PC-3 (cell line): ENCODE measurements around the gene GALNT10. TPM values are rescaled to one million over a fixed set of nuclear protein-coding genes. Genes with fewer than 3 reads are reported as not detected.

Source experiments
- ATAC-seq: fragments of 200-7000 bp; cut with Tn5 transposase; 2 replicates; pipeline ENCODE4 v1.9.1; 2020; ENCODE audit warnings: mild to moderate bottlenecking, moderate library complexity
- BruUV-seq: library from RNA; stranded (reverse); fragments of 400-500 nt; replicated peaks from 2 replicates; lab custom pipeline; 2021; lab: Mats Ljungman, UMichigan
- CTCF ChIA-PET: fragments of 300-600 bp; sonication (Branson Sonifier 250); formaldehyde crosslinking; loops from one replicate; lab custom pipeline; 2022; ENCODE audit warnings: antibody characterized with exemption; lab: Charles Lee
- POLR2A ChIA-PET: fragments of 300-600 bp; sonication (Branson Sonifier 250); formaldehyde crosslinking; loops from one replicate; lab custom pipeline; 2022; ENCODE audit warnings: antibody characterized with exemption; ENCODE audit not compliant: unreplicated experiment; lab: Charles Lee
- DNase-seq: peaks from one replicate; pipeline ENCODE4 v3.0.0-alpha.2; 2015
- H2AFZ ChIP-seq: fragments of 300-600 bp; sonication (generic); 2 replicates; pipeline ENCODE4 v1.6.0; 2016; ENCODE audit warnings: antibody characterized with exemption, low read length
- H3F3A ChIP-seq: fragments of 300-600 bp; sonication (generic); one replicate; pipeline ENCODE4 v1.6.0; 2017; ENCODE audit warnings: antibody characterized with exemption, low read length, control low read depth, mild to moderate bottlenecking; ENCODE audit not compliant: unreplicated experiment
- H3K27ac ChIP-seq: fragments of 300-600 bp; sonication (generic); 2 replicates; pipeline ENCODE4 v1.5.1; 2016; ENCODE audit warnings: mild to moderate bottlenecking, low read length
- H3K27me3 ChIP-seq: fragments of 300-600 bp; sonication (generic); 2 replicates; pipeline ENCODE4 v1.6.1; 2016; ENCODE audit warnings: low read length, mixed read lengths
- H3K36me3 ChIP-seq: fragments of 300-600 bp; sonication (generic); 2 replicates; pipeline ENCODE4 v1.6.1; 2016; ENCODE audit warnings: low read depth, mixed run types, low read length, mixed read lengths
- H3K4me1 ChIP-seq: fragments of 300-600 bp; sonication (generic); 2 replicates; pipeline ENCODE4 v1.5.1; 2016; ENCODE audit warnings: low read length; ENCODE audit not compliant: insufficient read depth
- H3K4me2 ChIP-seq: fragments of 300-600 bp; sonication (generic); 2 replicates; pipeline ENCODE4 v1.6.0; 2016; ENCODE audit warnings: low read length
- H3K4me3 ChIP-seq: fragments of 300-600 bp; sonication (generic); 2 replicates; pipeline ENCODE4 v1.5.1; 2016; ENCODE audit warnings: mild to moderate bottlenecking, low read length, mixed read lengths
- H3K79me2 ChIP-seq: fragments of 300-600 bp; sonication (generic); 2 replicates; pipeline ENCODE4 v1.6.1; 2017; ENCODE audit warnings: low read length, mixed read lengths
- H3K9ac ChIP-seq: fragments of 300-600 bp; sonication (generic); 2 replicates; pipeline ENCODE4 v1.6.0; 2016; ENCODE audit warnings: mild to moderate bottlenecking, low read length
- H3K9me2 ChIP-seq: fragments of 300-600 bp; sonication (generic); replicated peaks from 2 replicates; pipeline ENCODE4 v1.6.1; 2016; ENCODE audit warnings: mixed run types, low read length, mixed read lengths
- H3K9me3 ChIP-seq: fragments of 300-600 bp; sonication (generic); 2 replicates; pipeline ENCODE4 v1.6.1; 2016; ENCODE audit warnings: low read length, mixed read lengths
- H4K20me1 ChIP-seq: fragments of 300-600 bp; sonication (generic); 2 replicates; pipeline ENCODE4 v1.6.1; 2016; ENCODE audit warnings: low read length, mixed read lengths
- CTCF ChIP-seq: fragments of 300-600 bp; sonication (generic); conservative IDR thresholded peaks from 2 replicates; pipeline ENCODE4 v1.5.1; 2017; ENCODE audit warnings: antibody characterized with exemption, low read depth, mild to moderate bottlenecking, low read length
- EZH2 ChIP-seq: fragments of 300-600 bp; sonication (generic); IDR thresholded peaks from one replicate; pipeline ENCODE4 v1.6.1; 2017; ENCODE audit warnings: antibody characterized with exemption, mild to moderate bottlenecking, low read length; ENCODE audit not compliant: unreplicated experiment
- EZH2phosphoT487 ChIP-seq: fragments of 300-600 bp; sonication (generic); IDR thresholded peaks from 2 replicates; pipeline ENCODE4 v1.6.1; 2018; ENCODE audit warnings: mild to moderate bottlenecking, antibody characterized with exemption, low read length, borderline replicate concordance
- intact Hi-C: fragments of 100-400 bp; cut with micrococcal nuclease; formaldehyde crosslinking; loops from 2 replicates; pipeline ENCODE4 v1.9.0; 2023
- total RNA-seq: library from RNA; depleted of rRNA; stranded (reverse); fragments of >200 nt; gene quantifications from 2 replicates; pipeline ENCODE4 v1.2.3, GENCODE V29; 2014

GALNT10 gene
- total RNA-seq, 1 experiment from 2014 or later = 46.2 TPM

- Histone ChIP-seq H3K27me3 (no peaks in the 10 kb centered on the region), H4K20me1 (peaks cover 6% of the 10 kb centered on the region; the same call in 1 of the 2 replicates), H3K9ac (peak overlapping the region; percentile 65; the same call in 1 of the 2 replicates), H3K9me2 (no peaks in the 10 kb centered on the region), H3K9me3 (no peaks in the 10 kb centered on the region), H3K4me3 (peak overlapping the region; percentile 97), H3F3A (no peaks in the 10 kb centered on the region), H2AFZ (peak overlapping the region; percentile 84), H3K4me2 (peak overlapping the region; percentile 97), H3K4me1 (peaks cover 14% of the 10 kb centered on the region; the same call in 1 of the 2 replicates), H3K79me2 (peaks cover 44% of the 10 kb centered on the region), H3K36me3 (no peaks in the 10 kb centered on the region), H3K27ac (no peak overlapping the region)
- TF ChIP-seq EZH2phosphoT487 = no peak
- TF ChIP-seq CTCF = no peak
- TF ChIP-seq EZH2 = no peak
- DNase-seq = no peak
- ChIA-PET POLR2A (no interaction called here), CTCF (interaction anchor here (0.6 kb wide), 1 partner anchor 387 kb away, joined by 12 read pairs; no protein-coding TSS in a partner anchor)
- intact Hi-C loops = no loop called here
- ATAC-seq = 0 out of 2 replicates have a peak, but pooled peaks have one; percentile 0
- BruUV-seq = TSS peak; percentile 46
Measured at GRCh38 chr5:154447089-154447725, 256.7 kb downstream of the GALNT10 start.

DNA sequence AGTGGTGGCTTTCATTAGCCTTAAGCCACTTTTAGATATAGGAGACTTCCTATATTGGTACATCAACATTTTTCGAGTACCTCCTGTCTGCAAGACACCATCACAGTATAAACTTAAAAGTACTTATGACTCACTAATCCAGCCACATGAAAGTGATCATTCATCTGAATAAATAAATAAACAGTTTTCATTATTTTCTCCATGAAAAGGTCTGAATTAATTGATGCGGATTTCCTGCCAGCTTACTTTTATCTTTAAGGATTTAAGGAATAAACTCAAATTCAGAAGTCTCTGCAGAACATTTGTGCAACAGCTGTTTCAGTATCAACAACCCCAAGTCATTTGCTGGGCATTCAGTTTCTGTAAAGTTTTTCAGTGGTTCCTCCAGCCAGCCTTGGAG is 259.3 kb downstream of the GALNT10 start:
- TF ChIP-seq EZH2 (no peak), EZH2phosphoT487 (no peak), CTCF (no peak)
- CTCF ChIA-PET = no interaction called here
- Histone ChIP-seq H3K27ac (no peak overlapping the region), H3K4me3 (no peak overlapping the region), H3K9me2 (no peaks in the 10 kb centered on the region), H3K79me2 (peaks cover 44% of the 10 kb centered on the region), H3K4me2 (no peak overlapping the region), H3K4me1 (peaks cover 9% of the 10 kb centered on the region; the same call in 1 of the 2 replicates), H3K9me3 (no peaks in the 10 kb centered on the region), H2AFZ (no peak overlapping the region), H4K20me1 (peaks cover 6% of the 10 kb centered on the region; the same call in 1 of the 2 replicates), H3K9ac (no peak overlapping the region), H3F3A (no peaks in the 10 kb centered on the region), H3K36me3 (peaks cover 3% of the 10 kb centered on the region; the same call in 1 of the 2 replicates), H3K27me3 (no peaks in the 10 kb centered on the region)
- intact Hi-C loops = no loop called here
- DNase-seq = no peak
- POLR2A ChIA-PET = no interaction called here
- BruUV-seq = no TSS peak
- ATAC-seq = no peak

- Histone ChIP-seq H3K79me2 (peaks cover 33% of the 10 kb centered on the region), H3K4me1 (peaks cover 9% of the 10 kb centered on the region; the same call in 1 of the 2 replicates), H3K27me3 (no peaks in the 10 kb centered on the region), H2AFZ (no peak overlapping the region), H3K9ac (no peak overlapping the region), H3K4me2 (no peak overlapping the region), H3K36me3 (peaks cover 8% of the 10 kb centered on the region; the same call in 1 of the 2 replicates), H3K9me3 (no peaks in the 10 kb centered on the region), H3K4me3 (no peak overlapping the region), H3K27ac (no peak overlapping the region), H4K20me1 (peaks cover 6% of the 10 kb centered on the region; the same call in 1 of the 2 replicates), H3F3A (no peaks in the 10 kb centered on the region), H3K9me2 (no peaks in the 10 kb centered on the region)
- no peak for DNase-seq
- TF ChIP-seq CTCF (no peak), EZH2phosphoT487 (no peak), EZH2 (no peak)
- intact Hi-C loops = no loop called here
- CTCF ChIA-PET = no interaction called here
- no peak for ATAC-seq
- POLR2A ChIA-PET = no interaction called here
- no TSS peak for BruUV-seq
Measured at GRCh38 chr5:154451957-154452356, 261.4 kb downstream of the GALNT10 start.
